ENCODE data around the gene PDZRN3.

Gene PDZRN3

DNA sequence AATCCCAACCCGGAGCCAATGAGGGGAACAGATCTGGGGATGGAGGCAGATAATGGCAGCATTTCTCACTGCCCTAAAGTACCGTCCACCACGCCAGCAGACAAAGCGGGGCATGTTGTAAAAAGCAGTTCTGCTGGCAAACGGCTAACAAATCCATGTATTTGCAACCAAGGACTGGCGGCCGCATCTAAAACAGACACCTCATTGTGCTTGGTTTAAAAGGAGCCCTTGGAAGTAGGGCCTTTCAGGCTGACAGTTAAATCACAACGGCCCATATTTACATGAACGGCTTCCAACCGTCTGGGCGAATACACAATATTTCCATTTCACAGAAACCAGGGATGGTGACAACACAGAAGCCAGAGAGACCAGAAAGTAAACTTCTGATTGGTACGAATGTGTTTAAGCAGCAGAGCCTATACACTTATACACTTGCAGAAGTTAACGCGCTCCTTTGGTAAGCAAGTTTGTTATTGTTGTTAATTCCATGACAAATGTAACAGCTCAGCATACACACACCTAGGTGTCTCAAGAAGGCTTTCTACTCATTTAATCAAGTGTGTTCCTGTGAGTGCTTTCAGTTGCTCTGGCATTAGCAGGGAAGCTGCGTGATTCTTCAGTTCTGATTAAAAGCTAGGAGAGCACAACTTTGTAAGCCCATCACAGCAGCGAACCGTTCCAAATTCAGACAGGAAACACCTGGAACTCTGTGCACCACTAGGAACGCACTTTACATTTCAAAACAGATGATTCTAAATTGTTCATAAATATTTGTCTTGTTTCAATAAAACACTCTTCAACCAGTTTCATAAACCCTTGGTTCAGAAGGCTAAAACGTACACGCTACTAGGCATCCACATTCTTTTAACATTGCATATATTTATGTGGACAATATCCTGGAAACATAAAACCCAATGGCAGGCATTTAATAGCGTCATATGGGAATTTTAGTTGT is 112.9 kb downstream of the PDZRN3 start:
- DNase-seq = no peak

DNA sequence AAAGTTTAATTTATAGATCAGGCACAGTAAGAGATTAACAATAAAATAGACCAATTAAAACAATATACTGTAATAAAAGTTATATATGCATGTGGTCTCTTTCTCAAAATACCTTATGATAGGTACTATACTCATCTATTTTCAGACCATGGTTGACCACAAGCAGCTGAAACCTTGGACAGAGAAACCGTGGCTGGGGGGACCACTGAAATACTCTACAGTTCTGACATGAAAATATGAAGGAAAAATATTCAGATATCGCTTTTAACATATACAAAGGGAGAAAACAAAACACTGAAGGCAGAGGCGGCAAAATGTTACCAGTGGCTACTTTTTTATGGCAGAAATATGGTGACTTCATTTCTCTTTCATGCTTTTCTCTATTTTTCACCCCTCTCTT is 114.0 kb downstream of the PDZRN3 start:
- DNase-seq = no peak

DNA sequence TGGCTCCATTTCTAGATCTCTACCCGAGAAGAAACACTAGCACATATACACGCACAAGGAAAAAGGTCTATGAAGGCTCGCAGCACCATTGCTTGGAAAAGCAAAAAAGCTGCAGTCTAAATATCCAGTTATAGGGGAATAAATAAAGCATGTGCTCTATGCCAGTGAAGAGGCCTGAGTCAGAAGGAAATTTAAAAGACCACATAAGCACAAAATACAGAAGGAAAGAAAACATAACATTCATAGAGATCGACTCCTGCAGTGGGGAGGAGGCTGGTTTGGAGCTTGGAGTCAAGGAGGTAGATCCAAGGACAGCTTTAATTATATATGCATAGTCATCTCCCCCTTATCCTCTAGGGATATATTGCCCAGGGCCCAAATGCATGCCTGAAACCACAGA is 114.4 kb downstream of the PDZRN3 start:
- DNase-seq = no peak

DNA sequence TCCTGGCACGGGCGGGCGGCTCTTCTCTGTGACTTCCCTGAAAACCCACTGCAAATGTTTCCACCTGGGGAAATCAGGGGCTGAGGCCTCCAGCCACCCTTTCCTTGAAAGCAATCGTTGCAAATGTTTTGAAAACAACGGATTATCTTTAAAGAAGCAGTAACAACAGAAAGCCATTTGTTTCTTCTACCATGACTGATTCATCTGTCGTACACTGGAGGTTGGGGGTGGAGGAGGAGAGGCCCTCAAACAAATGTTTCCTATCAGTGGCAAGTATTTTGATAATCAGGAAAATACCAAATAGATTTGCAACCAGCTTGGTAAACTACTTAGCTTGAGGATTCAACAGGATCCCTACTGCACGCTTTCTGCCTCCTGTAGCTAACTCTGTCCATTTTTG is 114.9 kb downstream of the PDZRN3 start:
- DNase-seq = no peak

DNA sequence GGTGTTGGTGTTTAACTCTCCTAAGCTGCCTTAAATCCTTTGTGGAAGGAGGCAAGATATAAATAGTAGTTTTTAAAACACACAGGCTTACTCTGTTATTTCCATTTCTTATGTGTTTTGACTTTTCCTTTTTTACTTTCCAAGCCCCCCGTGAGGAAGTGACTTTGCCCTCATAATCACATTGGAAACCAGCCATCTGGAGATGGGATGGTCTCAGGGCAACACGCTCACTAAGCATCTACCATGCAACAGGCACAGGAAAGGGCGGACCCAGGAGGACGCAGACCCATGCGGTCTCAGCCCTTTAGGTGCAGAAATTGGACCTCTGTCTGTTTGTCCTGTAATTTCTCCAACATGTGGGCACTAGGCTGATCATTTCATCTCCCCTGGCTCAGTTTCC is 115.7 kb downstream of the PDZRN3 start:
- no peak for DNase-seq

DNA sequence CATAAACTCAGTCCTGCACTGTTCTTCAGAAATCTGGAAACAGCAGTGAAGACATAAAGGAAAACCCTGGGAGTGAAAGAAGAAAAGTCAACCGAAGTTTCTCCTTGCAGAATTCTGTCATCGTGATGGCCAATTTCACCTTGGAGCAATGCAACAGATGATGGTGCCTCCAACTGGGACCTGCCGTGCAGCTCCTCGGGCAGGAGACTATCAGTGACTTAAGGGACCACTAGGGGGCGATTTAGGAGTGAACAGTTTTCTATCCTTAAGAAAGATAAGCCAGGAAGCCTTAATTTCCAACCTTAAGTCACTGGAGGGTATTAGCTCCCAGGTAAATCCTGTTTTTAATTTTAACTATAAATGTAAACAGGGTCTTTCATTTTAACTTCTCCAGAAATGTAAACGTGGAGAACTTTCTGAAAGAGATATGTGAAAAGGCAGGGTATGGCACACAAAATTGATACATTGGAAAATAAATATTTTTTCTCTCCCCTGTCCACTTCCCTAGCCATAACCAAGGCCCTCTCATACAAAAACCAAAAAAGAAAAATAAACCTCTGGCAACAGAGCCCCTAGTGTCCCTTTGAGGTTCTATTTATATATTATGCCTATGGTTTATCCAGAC is 116.3 kb downstream of the PDZRN3 start:
- DNase-seq = peak in 1 of 6 experiments; percentile 10

DNA sequence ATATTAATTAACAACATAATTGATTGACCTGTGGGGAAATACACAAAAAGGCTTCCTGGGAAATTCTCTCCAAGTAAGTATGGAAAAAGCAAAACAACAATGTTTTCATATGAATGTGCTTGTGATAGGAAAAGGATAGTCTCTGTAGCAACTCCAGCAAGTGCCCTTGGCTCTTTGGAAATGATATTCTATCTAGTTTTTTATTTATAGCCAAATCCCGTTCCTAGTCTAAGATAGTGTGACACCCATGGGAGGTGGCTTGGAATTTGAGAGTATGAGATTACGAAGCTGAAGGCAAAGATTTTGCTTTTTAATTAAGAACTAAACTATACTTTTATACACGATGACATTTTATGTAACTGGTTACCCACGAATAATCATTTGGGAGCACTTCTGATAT is 119.9 kb downstream of the PDZRN3 start:
- DNase-seq = no peak

DNA sequence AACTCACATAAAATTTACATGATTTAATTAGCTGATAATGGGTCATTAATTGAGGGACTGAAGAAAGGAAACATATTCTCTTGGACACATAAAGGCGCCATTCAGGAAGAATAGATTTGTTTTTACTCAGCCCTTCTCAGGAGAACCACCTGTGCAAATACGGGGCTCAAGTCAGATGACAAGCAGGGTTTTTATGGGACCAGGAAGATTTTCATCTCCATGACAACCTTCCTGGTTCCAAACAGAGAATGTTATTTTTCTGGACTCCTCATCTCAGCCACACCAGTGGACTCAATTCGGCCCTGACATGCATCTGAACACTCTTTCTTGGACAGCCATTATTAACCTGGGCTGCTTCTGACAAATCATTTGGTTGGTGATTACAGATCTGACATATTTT is 120.5 kb downstream of the PDZRN3 start:
- no peak for DNase-seq

DNA sequence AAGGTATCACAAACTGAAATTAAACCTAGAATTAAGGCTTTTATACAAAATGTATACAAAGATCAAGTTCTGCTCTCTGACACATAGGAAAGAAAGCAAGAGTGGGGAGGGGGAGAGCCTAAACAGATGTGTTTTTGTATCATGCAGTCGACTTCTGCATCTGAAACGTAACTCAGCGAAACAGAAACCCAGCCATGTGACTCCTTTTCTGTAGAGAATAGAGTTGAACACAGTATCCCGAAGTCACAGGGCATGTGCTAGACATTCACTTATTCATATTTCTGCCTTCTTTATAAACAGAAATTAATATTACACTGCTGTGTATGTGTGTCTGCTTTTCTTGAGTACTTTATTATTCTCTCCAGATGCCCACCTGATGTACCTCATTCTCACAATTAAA is 121.0 kb downstream of the PDZRN3 start:
- no peak for DNase-seq

DNA sequence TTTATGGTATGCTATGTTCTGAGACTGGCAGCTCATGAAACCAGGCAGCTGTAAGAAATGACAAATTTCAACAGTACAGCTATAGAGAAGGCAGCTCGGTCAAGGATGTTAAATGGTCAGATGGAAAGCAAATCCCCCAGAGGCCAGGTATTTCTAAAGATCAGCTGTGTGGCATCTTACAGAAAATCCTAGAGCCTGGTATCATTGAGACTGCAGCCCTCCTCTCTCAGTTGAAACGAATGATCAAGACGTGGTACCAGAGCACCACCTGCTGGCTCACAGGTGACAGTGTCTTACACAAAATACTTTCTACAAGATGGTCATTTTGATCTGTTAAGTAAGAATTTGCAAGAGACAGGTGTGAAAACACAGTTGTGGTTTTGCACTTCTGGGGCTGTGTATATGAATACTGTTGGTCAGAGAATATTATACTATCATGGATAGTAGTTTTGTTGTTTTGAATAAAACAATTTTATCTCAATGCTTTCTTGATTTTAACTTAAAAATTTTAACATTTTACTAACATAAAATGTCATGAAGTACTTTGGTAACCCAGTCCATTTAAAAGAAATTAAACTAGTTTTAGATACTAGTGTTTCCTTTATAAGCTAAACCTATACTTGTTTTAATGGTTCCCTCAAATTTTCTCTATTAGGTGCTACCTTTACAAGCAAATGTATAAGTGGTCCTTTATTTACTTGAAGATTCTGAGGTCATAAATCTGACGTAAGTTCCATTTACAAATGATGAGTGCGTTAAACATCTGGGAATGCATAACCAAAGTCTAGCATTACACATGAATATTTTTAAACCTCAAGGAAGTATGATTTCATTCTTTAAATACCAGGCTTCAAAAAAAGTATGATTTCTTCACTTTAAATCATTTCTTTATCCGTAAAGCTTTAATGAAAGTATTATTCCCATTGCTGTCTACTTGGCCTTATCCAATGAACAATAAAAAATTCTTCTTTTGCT is 121.8 kb downstream of the PDZRN3 start:
- DNase-seq = peak in 5 of 6 experiments; percentile 4 to 34 (median 13)

DNA sequence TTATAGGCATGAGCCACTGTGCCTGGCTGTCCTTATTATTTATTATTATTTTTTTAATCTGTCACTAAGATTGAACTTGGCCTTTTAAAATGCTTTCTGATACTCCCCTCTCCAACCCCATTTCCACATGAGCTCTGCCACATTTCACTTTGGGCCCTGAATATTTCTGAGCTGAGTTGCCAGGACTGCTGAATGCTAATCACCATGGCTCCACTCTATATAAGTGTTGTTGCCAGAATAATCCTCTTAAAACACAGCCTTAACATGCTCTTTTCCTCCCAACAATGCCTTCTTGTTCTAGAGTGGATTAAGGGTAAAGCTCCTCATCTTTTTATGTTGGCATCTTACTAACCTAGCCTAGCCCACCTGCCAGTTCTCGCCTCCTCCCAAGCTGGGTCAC is 124.4 kb downstream of the PDZRN3 start:
- DNase-seq = no peak

DNA sequence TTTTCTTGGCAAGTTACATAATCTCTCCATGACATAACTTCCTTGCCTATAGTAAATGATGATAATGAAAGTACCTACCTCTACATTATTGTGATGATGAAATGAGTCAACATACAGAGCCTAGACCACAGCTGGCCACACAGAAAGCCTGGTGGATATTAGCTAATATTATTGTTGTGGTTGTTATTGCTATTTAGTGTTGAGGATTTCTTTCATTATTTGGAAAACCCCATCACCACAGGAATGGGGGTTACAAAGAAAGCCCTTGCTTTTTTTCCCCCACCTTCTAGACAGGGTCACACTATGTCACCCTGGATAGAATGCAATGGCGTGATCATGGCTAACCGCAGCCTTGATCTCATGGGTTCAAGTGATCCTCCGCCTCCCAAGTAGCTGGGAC is 125.0 kb downstream of the PDZRN3 start:
- no peak for DNase-seq

DNA sequence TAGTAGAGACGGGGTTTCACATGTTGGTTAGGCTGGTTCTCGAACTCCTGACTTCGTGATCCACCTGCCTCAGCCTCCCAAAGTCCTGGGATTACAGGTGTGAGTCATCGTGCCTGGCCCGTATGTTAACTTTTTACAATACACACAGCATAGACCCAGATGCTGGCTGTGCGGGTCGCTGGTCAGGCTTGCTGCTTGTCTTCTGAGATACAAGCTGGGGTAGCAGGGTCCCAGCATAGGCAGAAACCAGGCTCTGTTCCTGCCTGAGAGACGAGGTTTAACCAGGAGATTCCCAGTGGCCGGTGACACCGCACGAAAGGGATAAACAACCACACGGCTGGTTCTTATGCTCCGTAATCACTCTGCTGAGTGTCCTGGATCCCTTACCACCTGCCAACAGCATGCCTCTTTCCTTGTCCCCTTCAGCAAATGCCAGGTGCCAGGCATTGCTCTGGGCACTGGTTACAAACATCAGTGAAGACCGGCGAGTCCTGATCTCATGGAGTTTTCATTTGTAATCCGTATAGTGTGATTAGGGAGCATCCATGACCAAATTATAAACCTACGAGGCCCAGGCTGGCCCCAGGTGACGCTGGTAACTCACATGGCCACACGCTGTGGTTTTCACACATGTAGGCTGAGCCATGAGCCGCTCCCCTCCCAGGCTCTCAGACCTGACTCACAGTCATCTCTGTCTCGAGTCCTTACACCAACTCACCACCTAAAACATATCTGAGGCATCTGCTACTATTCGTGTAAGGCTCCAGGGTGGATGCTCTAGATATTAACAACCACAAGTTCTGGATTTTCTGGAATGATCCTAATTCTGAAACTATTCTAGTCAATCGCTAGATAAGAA is 125.7 kb downstream of the PDZRN3 start:
- no peak for DNase-seq

DNA sequence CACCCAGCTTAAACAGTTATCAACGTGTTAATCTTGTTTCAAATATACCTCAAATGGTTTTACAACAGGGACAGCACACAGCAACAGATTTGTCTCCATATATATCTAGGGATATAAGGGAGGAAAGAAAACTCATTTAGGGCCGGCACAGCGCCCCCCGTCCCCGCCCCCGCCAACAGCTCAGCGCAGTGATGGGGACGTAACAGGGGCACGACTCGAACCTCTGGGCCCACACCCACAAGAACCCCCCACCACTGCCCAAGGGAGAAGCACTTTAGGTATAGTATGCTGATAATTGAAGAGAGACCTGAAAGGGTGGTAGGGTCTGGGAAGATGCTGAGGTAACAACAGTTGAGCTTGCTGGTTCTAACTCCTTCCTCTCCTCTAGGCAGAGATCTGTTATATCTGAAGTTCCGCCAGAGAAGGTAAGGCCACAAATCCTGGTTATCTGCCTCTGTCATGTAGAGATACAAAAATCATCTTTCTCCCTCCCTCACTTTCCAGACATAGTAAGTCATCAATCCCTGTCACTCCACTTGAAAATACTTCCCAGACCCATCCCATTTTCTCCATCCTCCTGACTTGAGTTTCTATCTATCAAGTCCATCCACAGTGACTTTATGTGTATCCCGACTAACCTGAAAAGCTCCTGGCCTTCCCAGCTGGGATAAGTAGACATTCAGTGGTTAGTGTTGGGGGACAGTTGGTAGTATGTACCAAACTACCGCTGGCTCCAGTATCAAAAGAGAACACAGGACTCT is 126.9 kb downstream of the PDZRN3 start:
- no peak for DNase-seq

DNA sequence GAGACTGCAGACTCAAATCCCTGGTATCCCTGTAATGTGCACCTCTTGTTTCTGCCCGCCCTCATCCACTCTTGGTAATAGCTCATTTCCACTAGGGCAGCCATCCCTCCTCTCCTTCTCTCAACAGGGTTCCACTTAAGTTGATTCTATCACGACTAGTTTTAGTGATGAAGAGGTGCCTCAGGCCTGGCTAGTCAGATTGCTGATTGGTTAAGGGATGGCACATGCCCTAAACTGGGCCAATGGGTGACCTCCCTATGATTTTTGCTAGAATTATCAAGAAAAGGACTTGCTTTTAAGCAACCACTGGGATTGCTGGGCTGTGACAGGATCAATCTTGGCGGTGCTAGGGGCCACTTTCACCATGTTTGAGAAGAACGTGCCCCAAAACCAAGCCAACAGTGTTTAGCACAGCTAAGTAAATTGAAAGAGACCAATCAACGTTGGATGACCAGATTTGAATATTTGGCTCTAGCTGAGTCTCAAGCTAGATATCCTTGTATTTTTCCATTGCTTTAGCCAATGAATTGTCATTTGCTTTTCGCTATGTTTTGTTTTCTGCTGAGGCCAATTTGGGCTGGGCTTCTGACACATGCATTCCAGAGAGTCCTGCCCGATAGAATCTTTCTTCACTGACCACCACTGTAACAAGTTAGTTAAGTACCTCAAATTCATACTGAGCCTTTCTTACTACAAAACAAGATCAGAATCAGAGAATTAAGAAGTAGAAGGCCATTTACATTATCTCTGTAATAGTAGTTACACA is 131.0 kb downstream of the PDZRN3 start:
- no peak for DNase-seq

DNA sequence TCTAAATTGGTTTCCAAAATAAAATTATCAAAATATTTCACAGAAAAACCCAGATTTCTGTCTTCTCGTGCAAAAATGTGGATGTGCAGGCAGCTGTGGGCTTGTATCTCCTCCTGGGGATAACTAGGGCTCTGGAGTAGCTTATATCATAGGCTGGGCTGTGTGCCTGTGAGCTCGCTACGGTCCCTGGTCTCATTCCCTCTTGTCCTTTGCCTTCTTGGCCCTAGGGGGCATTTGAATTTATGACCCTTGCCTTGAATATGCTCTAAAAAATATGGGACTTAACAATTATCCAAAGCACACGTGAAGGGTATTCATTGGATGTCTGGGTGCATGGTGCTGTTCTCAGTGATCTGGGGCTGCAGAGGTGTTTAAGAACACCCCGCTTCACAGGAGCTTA is 132.6 kb downstream of the PDZRN3 start:
- no peak for DNase-seq

DNA sequence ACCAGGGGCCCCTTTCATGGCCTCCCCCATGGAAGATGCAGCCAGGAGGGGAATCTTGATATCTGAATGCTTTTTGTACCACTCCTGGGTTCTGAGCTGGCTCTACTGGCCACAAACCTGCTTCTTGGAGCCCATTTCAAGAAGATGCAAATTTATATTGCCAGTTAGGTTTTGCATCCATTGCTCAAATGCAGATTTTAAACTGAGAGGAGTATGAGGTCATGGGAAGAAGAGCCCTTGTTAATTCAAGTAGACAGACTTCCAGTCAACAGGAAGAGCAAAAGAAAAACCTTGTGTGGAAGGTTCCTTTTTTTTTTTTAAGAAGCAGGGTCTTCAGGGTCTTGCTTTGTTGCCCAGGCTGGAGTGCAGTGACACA is 133.5 kb downstream of the PDZRN3 start:
- DNase-seq = no peak

DNA sequence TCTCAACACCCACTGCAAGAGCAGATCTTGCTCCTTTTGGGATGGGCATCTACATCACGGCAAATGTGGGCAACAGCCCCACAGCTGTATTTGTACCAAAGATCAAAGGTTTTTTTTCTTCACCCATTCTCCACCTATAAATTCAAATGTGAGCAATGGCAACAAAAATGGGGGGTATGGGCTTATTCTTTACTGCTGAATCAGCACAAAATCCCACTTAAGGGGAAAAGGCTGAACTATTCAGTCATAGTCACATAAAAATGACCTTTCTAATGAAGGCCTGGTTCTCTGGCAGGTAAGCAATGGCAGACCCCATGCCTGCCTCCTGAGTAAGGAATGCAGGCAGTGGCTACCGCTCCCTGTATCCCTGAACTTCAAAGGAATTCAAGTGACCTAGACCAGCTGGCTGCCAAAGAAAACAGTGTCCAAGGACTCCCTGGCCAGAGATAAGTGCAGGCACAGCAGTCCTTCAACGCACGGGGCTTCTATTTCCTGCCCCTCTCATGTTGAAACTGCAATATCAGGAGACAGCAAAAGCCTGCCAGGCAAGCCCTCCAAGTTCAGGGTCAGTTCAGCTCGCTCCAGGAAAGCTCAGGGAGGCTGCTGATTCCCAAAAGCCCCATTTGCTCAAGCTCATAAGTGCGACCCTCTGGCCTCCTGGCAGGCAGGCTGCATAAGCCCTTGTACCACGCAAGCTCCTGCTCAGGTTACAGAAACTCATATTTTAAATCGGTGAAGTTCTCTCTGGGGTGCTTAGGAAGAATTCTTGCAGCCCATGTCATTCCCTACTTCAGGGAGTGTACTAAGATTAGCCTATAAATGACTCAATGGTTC is 134.1 kb downstream of the PDZRN3 start:
- DNase-seq = no peak

DNA sequence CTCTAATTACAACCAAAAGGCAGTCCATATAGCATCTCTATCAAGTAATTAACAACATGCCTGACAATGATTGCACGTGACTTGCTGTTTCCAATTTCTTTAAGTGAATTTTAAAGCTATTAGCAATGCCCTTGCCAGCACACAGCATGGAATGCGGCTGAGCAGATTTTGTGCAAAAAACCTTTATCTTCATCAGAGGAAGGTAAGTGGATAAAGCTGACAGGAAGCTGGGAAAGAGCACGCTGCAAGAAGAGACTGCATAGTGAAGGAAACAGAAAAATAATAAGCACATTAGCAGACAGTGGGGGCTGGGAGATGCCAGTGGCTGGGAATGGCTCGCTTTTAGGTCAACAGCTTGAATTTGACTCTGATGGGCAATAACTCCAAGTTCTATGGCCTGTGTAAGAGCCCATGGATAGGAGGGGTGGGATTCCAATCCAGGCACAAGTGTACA is 138.8 kb downstream of the PDZRN3 start:
- DNase-seq = no peak
